ENCODE results near the gene ALG12. TPM values are rescaled to one million over a fixed set of nuclear protein-coding genes. Genes with fewer than 3 reads are reported as not detected.

The ALG12 gene
- total and polyA plus RNA-seq, 2 of the 13 experiments (the other 11 are each of a cell fraction or from before 2014, with no cell fraction given): 7.8 to 15.8 TPM

DNA sequence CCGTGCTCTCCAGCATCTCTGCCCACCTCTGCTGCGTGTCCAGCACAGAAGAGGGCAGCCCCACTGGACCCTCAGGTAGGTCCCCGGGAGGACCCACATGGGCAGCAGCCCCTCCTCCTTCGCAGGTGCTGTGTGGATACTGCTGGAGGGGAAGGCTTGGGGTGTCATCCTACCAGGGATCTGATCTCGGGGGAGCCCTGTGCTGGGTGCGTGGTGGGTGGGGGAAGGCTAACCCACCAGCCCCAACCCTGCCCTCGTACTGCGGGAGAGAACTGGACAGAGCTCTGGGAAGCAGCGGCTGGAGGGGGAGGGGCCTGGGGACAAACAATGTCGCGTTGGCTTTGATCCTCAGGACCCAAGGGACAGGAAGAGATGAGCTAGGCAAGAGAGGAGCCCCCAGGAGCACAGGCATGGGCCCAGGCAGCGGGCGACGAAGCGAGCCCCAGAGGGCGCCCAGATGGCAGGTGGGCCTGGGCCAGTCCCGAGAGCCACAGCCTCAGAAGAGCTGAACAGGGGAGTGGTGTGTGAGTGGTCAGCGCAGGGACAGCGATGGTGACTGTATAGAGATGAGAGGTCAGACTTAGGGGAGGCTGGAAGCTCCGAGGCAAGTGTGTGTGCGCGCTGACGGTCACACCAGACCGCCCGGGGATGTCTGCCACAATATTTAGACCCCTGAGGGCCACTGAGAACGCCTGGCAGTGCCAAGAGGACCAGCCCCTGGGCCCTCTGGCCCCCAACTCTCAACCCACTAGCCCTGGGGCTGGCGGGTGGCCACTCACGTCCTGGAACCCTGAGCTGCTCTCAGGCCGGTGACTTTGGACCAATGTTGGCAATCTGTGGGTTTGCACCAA, 40.9 kb upstream of the ALG12 start (continued):
- TF ChIP-seq SRSF4 (IDR thresholded peaks at IDR 0.05; ENCODE audit: low read depth, low read length, poor library complexity, severe bottlenecking): no peak
- TF ChIP-seq, protein P1, sequence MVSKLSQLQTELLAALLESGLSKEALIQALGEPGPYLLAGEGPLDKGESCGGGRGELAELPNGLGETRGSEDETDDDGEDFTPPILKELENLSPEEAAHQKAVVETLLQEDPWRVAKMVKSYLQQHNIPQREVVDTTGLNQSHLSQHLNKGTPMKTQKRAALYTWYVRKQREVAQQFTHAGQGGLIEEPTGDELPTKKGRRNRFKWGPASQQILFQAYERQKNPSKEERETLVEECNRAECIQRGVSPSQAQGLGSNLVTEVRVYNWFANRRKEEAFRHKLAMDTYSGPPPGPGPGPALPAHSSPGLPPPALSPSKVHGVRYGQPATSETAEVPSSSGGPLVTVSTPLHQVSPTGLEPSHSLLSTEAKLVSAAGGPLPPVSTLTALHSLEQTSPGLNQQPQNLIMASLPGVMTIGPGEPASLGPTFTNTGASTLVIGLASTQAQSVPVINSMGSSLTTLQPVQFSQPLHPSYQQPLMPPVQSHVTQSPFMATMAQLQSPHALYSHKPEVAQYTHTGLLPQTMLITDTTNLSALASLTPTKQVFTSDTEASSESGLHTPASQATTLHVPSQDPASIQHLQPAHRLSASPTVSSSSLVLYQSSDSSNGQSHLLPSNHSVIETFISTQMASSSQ (IDR thresholded peaks at IDR 0.05; ENCODE audit: low read depth): no peak
- TF ChIP-seq, protein P1 (CRISPR knock-in tag; IDR thresholded peaks at IDR 0.05; ENCODE audit: borderline replicate concordance): no peak
- no peak for TF ChIP-seq ZNF326 (CRISPR knock-in tag; IDR thresholded peaks at IDR 0.05; ENCODE audit: borderline replicate concordance)
- TF ChIP-seq GPN1 (CRISPR knock-in tag; IDR thresholded peaks at IDR 0.05; ENCODE audit: borderline replicate concordance): no peak
- no peak for TF ChIP-seq SNAPC2 (CRISPR knock-in tag; IDR thresholded peaks at IDR 0.05)
- TF ChIP-seq BRCA1 (CRISPR knock-in tag; IDR thresholded peaks at IDR 0.05): no peak
- no peak; the same call in 1 of the 2 replicates for TF ChIP-seq ZNF546 (CRISPR knock-in tag; conservative IDR thresholded peaks at IDR 0.05)
- no peak for TF ChIP-seq E2F1 (CRISPR knock-in tag; IDR thresholded peaks at IDR 0.05)
- no peak for TF ChIP-seq ZNF160 (CRISPR knock-in tag; IDR thresholded peaks at IDR 0.05)
- no peak for TF ChIP-seq PBX2 (CRISPR knock-in tag; IDR thresholded peaks at IDR 0.05)
- TF ChIP-seq, protein P2, sequence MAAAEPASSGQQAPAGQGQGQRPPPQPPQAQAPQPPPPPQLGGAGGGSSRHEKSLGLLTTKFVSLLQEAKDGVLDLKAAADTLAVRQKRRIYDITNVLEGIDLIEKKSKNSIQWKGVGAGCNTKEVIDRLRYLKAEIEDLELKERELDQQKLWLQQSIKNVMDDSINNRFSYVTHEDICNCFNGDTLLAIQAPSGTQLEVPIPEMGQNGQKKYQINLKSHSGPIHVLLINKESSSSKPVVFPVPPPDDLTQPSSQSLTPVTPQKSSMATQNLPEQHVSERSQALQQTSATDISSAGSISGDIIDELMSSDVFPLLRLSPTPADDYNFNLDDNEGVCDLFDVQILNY (CRISPR knock-in tag; conservative IDR thresholded peaks at IDR 0.05): no peak
- 0 out of 2 replicates have a peak, but pooled peaks have one; percentile 49 for TF ChIP-seq PHF20 (CRISPR knock-in tag; IDR thresholded peaks at IDR 0.05)
- TF ChIP-seq ZBTB25 (CRISPR knock-in tag; IDR thresholded peaks at IDR 0.05): peak; percentile 66
- no peak for TF ChIP-seq ZFP1 (CRISPR knock-in tag; IDR thresholded peaks at IDR 0.05)
- TF ChIP-seq ZNF30 (CRISPR knock-in tag; IDR thresholded peaks at IDR 0.05): no peak
- TF ChIP-seq FOXA1 (IDR thresholded peaks at IDR 0.05): no peak
- no peak for TF ChIP-seq FOXA1 (CRISPR knock-in tag; IDR thresholded peaks at IDR 0.05)
- TF ChIP-seq PPARG (CRISPR knock-in tag; conservative IDR thresholded peaks at IDR 0.05): peak; percentile 41; the same call in 1 of the 2 replicates
- TF ChIP-seq ZNF572 (CRISPR knock-in tag; IDR thresholded peaks at IDR 0.05): no peak
- TF ChIP-seq HNRNPK (IDR thresholded peaks at IDR 0.05; ENCODE audit: low read depth, low read length, poor library complexity, severe bottlenecking): no peak
- TF ChIP-seq SRSF9 (IDR thresholded peaks at IDR 0.05; ENCODE audit: borderline replicate concordance, insufficient read depth, low read depth, low read length, poor library complexity, severe bottlenecking): no peak
